Heart left ventricle (tissue), 16 donors: ENCODE data around the gene PRDM8. TPM values are rescaled to one million over a fixed set of nuclear protein-coding genes. Genes with fewer than 3 reads are reported as not detected.

Experiments
- ATAC-seq, 4 donors: fragments of 200-7000 bp; cut with Tn5 transposase; one replicate each; pipeline ENCODE4 v1.9.1; 2020 to 2022; ENCODE audit warnings: moderate library complexity in 4 of 4, mild to moderate bottlenecking in 3 of 4, moderate number of reproducible peaks in 1 of 4
- DNase-seq, 5 donors: peaks; one replicate each; pipeline ENCODE4 v3.0.0-alpha.2; 2020
- H3K27ac ChIP-seq, 12 donors: fragments of 200-600 bp; sonication (generic) in 4 of 12; one replicate each; pipeline versions ENCODE4 v1.5.0 to v1.8.0; 2016 to 2022; ENCODE audit warnings: mild to moderate bottlenecking in 2 of 12
- H3K27me3 ChIP-seq, 9 donors: fragments of 200-600 bp; sonication (generic) in 2 of 9; one replicate each; pipeline versions ENCODE4 v1.5.1 to v1.8.0; 2016 to 2022; ENCODE audit warnings: mild to moderate bottlenecking in 3 of 9
- H3K36me3 ChIP-seq, 9 donors: fragments of 200-600 bp; sonication (generic) in 2 of 9; one replicate each; pipeline versions ENCODE4 v1.5.0 to v1.8.0; 2018 to 2022; ENCODE audit warnings: mild to moderate bottlenecking in 2 of 9
- H3K4me1 ChIP-seq, 12 donors: fragments of 200-600 bp; sonication (generic) in 4 of 12; one replicate each; pipeline versions ENCODE4 v1.5.0 to v1.8.0; 2016 to 2022; ENCODE audit warnings: mild to moderate bottlenecking in 3 of 12
- H3K4me3 ChIP-seq, 12 donors: fragments of 200-600 bp; sonication (generic) in 4 of 12; one replicate each; pipeline versions ENCODE4 v1.5.0 to v1.8.0; 2017 to 2022; ENCODE audit warnings: mild to moderate bottlenecking in 9 of 12, moderate library complexity in 4 of 12
- H3K9me3 ChIP-seq, 12 donors: fragments of 200-600 bp; sonication (generic) in 4 of 12; one replicate each; pipeline versions ENCODE4 v1.5.0 to v1.8.0; 2016 to 2022; ENCODE audit warnings: mild to moderate bottlenecking in 1 of 12
- POLR2A ChIP-seq, 2 donors: fragments of 450-650 bp; IDR thresholded peaks; one replicate each; pipeline ENCODE4 v1.6.1; 2017; ENCODE audit warnings: antibody characterized with exemption in 2 of 2, mild to moderate bottlenecking in 2 of 2, moderate library complexity in 2 of 2
- WGBS, 4 donors: extraction: QIAGEN DNeasy Blood & Tissue Kit in 2 of 4; methylation state at CpG; one replicate each; pipeline versions ENCODE4 v1.1.5 to v1.1.7; 2013 to 2018; 5-methylcytosine and 5-hydroxymethylcytosine counted together
- intact Hi-C, 10 donors: fragments of 100-400 bp; cut with DNase I; formaldehyde crosslinking; loops; one replicate each; pipeline versions ENCODE4 v1.11.1 to v1.14.2; 2022
- polyA plus RNA-seq, 2 donors: library from polyadenylated mRNA; stranded (reverse); fragments of 200-250 nt; gene quantifications; one replicate each; pipeline ENCODE4 v1.2.3, GENCODE V29; 2013
- total RNA-seq, 9 donors: library from RNA; depleted of rRNA in 2 of 9; stranded (reverse); fragments of >200 nt in 2 of 9; fragmentation: NEBNext Ultra II Directional in 3 of 9; extraction: Animal tissue kit (Norgen Biotek cat#: 25700) in 3 of 9; gene quantifications; one replicate each; pipeline versions ENCODE4 v1.1.0 to v1.2.4, GENCODE V29; 2016 to 2023
- TF ChIP-seq, protein P1 (sequence below), 12 donors: fragments of 200-600 bp; sonication (generic) in 4 of 12; IDR thresholded peaks; one replicate each; pipeline versions ENCODE4 v1.5.0 to v1.8.0; 2018 to 2022; ENCODE audit warnings: antibody characterized with exemption in 12 of 12, mild to moderate bottlenecking in 5 of 12
- donor health status: ischemic (EF 13 %, LVEDD 7.1; RV severe dilation, severe dysfunction).
- donor health status: healthy with polysubstance abuse.
- donor health status: DM: no; HTN: yes; CAD: no.
- donor health status: DM: no; HTN: no; CAD: no.
- donor health status: ischemic (EF 25% LVEDD 6.9; RV normal size, moderate dysfunction).
- donor health status: ischemic (EF 25% LVEDD 5.7; RV mildly dilated, moderate dysfunction).
- donor health status: healthy.
- donor health status: DM: yes; HTN: yes; CAD: no.
- donor health status: ischemic (EF 35%, LVEDD 5.7; RV mildly dilated, moderate dysfunction).
- donor health status: nonischemic (EF 11% LVEDD 7.7; RV severe dilation, severe dysfunction).
- donor health status: DM: yes; HTN: yes; CAD: no.
- donor health status: PGD.
- donor health status: ischemic (EF 29% LVEDD 5.4; RV normal size, mild dysfunction).
- donor health status: nonischemic (EF 23%, LVEDD 6.1; RV moderate dilation, normal function).

The PRDM8 gene
- total and polyA plus RNA-seq, 11 donors = 0.26 to 1.9 (median 0.80) TPM

DNA sequence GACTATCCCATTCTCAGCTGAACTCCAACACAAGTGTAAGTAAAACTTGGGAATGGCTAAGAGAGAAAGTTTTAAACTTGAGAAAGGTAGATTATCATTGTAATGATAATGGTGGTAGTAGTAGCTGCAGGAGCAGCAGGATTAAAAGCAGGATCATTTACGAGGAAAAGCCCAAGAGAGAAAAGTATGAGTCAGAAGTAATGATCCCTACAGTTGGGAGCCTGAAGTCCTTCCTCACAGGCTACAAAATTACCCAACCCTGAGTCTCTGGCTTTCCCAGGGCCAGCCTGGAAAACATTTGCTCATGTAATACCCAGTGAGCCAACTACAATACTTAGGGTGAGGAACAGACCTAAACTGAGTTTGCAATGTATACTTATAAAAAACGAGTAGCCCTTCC is 4.4 kb upstream of the PRDM8 start:
- peaks cover under 1 to 86% (median 37%) of the 10 kb centered on the region in 9 donors for H3K27me3 ChIP-seq
- no peak for DNase-seq
- 56 to 64% (median 57%) methylated on average over 2 of the region's 2 CpGs for WGBS, 4 donors

DNA sequence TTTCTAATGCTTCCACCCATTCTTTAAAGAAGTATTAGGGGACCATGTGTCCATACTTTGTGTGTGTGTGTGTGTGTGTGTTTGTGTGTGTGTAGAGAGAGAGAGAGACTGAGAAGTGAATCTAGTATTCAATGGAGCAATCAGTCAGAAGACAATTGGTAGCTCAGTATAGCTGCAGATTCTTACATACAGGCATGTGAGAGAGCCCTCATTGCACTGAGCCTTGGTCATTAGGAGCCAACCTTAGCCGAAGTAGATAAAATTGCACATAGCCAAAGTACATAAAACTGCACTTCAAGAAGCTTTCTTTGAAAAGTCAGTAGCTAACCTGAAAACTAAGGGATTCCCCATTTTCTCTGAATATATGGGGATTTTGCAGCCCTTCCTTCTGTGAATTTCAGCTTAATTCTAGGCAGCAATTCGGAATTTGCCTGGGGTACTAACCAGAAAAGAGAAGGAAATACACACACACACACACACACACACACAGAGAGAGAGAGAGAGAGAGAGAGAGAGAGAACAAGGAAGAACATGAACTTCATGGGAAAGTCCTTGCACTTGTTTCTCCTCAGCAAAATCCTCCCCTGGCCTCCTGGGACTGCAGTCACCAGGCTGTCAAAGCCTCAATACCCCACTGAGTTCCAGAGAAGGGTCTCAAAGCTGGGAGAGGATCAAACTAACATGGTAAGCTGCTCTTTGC is 1.7 kb upstream of the PRDM8 start:
- Histone ChIP-seq H3K9me3 (no peaks in the 10 kb centered on the region), H3K4me3 (no peak overlapping the region), H3K27ac (no peak overlapping the region), H3K4me1 (peaks cover 0 to 23% (median 4%) of the 10 kb centered on the region in 12 donors), H3K27me3 (peaks cover 0 to 84% (median 42%) of the 10 kb centered on the region in 9 donors), H3K36me3 (no peaks in the 10 kb centered on the region)
- ATAC-seq (no peak), DNase-seq (no peak)
- no peak for TF ChIP-seq POLR2A (IDR thresholded peaks at IDR 0.05)
- TF ChIP-seq, protein P1, sequence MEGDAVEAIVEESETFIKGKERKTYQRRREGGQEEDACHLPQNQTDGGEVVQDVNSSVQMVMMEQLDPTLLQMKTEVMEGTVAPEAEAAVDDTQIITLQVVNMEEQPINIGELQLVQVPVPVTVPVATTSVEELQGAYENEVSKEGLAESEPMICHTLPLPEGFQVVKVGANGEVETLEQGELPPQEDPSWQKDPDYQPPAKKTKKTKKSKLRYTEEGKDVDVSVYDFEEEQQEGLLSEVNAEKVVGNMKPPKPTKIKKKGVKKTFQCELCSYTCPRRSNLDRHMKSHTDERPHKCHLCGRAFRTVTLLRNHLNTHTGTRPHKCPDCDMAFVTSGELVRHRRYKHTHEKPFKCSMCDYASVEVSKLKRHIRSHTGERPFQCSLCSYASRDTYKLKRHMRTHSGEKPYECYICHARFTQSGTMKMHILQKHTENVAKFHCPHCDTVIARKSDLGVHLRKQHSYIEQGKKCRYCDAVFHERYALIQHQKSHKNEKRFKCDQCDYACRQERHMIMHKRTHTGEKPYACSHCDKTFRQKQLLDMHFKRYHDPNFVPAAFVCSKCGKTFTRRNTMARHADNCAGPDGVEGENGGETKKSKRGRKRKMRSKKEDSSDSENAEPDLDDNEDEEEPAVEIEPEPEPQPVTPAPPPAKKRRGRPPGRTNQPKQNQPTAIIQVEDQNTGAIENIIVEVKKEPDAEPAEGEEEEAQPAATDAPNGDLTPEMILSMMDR (IDR thresholded peaks at IDR 0.05) = no peak
- 61 to 75% (median 71%) methylated on average over 2 of the region's 2 CpGs for WGBS, 4 donors
- intact Hi-C loops = loop anchor here in 1 of 10 donors (10.0 kb wide), 1 partner anchor 121 kb away; the partner anchor contains the start of gene ANTXR2

More for the DNA sequence above, 4.4 kb upstream of the PRDM8 start:
- Histone ChIP-seq H3K36me3 (no peaks in the 10 kb centered on the region), H3K9me3 (no peaks in the 10 kb centered on the region), H3K4me1 (peaks cover 0 to 21% (median 4%) of the 10 kb centered on the region in 12 donors), H3K4me3 (no peak overlapping the region), H3K27ac (no peak overlapping the region)
- TF ChIP-seq, protein P1 (IDR thresholded peaks at IDR 0.05) = no peak
- TF ChIP-seq POLR2A (IDR thresholded peaks at IDR 0.05) = no peak
- peak in 1 of 4 donors; percentile 67 for ATAC-seq
- intact Hi-C loops = loop anchor here in 1 of 10 donors (10.0 kb wide), 1 partner anchor 118 kb away; the partner anchor contains the start of gene ANTXR2

GRCh38 chr4:80196259-80196921 is 913 bp upstream of the PRDM8 start:
- H3K36me3 ChIP-seq = no peaks in the 10 kb centered on the region
- peak overlapping the region in 9 of 12 donors; percentile 29 to 54 (median 43) for H3K4me3 ChIP-seq
- intact Hi-C loops = loop anchor here in 1 of 10 donors (10.0 kb wide), 1 partner anchor 122 kb away; the partner anchor contains the start of gene ANTXR2
- no peaks in the 10 kb centered on the region for H3K9me3 ChIP-seq
- no peak for DNase-seq
- peak in 1 of 4 donors; percentile 31 for ATAC-seq
- 27 to 43% (median 36%) methylated on average over 22 of the region's 22 CpGs for whole genome bisulfite sequencing, 4 donors
- peaks cover 0 to 24% (median 4%) of the 10 kb centered on the region in 12 donors for H3K4me1 ChIP-seq
- TF ChIP-seq POLR2A (IDR thresholded peaks at IDR 0.05) = no peak
- TF ChIP-seq, protein P1 (IDR thresholded peaks at IDR 0.05) = no peak
- no peak overlapping the region for H3K27ac ChIP-seq
- H3K27me3 ChIP-seq = peaks cover 0 to 85% (median 47%) of the 10 kb centered on the region in 9 donors
